ENCODE results near the gene PARD3. TPM values are rescaled to one million over a fixed set of nuclear protein-coding genes. Genes with fewer than 3 reads are reported as not detected.

Gene PARD3
- total and polyA plus RNA-seq, 4 experiments from 2014 or later, result 0.13 to 0.25 TPM; not detected in 2

DNA sequence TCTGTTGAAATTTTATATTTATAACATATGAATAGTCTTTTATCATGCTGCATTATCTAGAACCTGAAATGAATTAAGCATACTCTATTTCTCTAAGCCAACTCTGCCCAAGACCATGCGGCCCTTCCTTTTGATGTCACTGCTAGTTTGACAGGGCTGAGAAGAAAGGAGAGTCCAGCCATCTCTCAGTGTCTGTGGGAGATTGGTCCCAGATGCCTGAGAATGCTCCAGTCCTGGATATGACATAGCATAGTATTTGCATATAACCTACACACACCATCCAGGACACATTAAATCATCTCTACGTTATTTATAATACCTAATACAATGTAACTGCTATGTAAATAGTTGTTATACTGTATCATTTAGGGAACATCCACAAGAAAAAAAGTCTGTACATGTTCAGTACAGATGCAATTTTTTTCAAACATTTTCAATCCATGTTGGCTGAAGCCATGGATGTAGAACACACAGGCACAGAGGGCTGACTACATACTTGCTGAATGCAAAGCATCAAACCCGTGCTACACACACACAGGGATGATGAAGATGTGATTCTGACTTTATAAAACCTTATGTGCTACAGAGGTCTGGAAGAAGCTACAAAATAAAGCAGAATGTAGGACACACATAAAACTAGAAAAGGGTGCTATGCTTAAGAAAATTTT is 315.4 kb downstream of the PARD3 start:
- Histone ChIP-seq H3K27me3 (ENCODE audit: insufficient read depth, low read length) (no peaks in the 10 kb centered on the region), H3K4me3 (ENCODE audit: low read length in 2 of 2) (no peak overlapping the region), H3K4me1 (ENCODE audit: insufficient read depth, low read length) (no peaks in the 10 kb centered on the region), H3K36me3 (ENCODE audit: insufficient read depth, low read length) (no peaks in the 10 kb centered on the region), H3K27ac (ENCODE audit: low read depth, low read length) (no peak overlapping the region), H3K9me3 (ENCODE audit: control insufficient read depth in 1 of 2, low read length in 2 of 2) (no peaks in the 10 kb centered on the region)
- intact Hi-C loops (cut with micrococcal nuclease), result no loop called here
- Mint-ChIP-seq H3K4me3 (no peak overlapping the region), H3K27me3 (peaks cover 2% of the 10 kb centered on the region in 2 donors), H3K36me3 (no peaks in the 10 kb centered on the region), H3K4me1 (no peaks in the 10 kb centered on the region), H3K9me3 (peaks cover 0 to 2% (median 0%) of the 10 kb centered on the region in 8 donors), H3K27ac (no peak overlapping the region)
- ChIA-PET CTCF (ENCODE audit: partially characterized antibody) (no interaction called here), POLR2A (ENCODE audit: partially characterized antibody) (no interaction called here)
- no peak for DNase-seq

DNA sequence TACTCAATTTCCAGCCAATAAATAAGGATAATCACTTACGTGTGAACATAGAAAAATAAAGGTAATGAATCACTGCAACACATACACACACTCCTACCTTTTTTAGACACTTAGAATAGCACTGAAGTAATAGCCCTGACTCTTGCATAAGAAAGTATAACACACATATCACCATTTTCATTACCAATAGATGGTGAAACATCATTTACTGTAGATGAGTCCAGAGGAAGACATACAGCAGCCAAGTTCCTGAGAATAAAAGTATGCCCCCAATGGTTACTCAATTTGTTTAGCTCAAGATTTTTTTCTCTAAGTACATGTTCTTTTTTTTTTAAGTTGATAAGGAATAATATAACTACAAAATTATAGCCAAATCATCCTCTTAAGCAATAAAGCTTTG is 316.3 kb downstream of the PARD3 start:
- H3K4me3 ChIP-seq (ENCODE audit: low read length in 2 of 2), result no peak overlapping the region
- CTCF ChIA-PET (ENCODE audit: partially characterized antibody), result no interaction called here

DNA sequence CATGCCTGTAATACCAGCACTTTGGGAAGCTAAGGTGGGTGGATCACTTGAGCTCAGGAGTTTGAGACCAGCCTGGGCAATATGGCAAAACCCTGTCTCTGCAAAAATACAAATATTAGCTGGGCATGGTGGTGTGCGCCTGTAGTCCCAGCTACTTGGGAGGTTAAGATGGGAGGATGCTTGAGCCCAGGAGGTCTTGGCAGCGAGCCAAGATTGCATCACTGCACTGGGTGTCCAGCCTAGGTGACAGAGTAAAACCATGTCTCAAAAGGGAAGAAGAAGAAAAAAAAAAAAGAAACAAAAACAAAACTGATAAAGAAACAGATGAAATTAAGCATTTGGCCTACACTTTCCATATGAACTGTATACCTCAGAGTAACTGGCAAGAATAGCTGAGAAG is 319.2 kb downstream of the PARD3 start:
- CTCF ChIA-PET (ENCODE audit: partially characterized antibody), result no interaction called here
- Histone ChIP-seq H3K27me3 (ENCODE audit: insufficient read depth, low read length) (no peaks in the 10 kb centered on the region), H3K4me3 (ENCODE audit: low read length in 2 of 2) (no peak overlapping the region), H3K36me3 (ENCODE audit: insufficient read depth, low read length) (no peaks in the 10 kb centered on the region), H3K9me3 (ENCODE audit: control insufficient read depth in 1 of 2, low read length in 2 of 2) (no peaks in the 10 kb centered on the region), H3K4me1 (ENCODE audit: insufficient read depth, low read length) (no peaks in the 10 kb centered on the region), H3K27ac (ENCODE audit: low read depth, low read length) (no peak overlapping the region)
- Mint-ChIP-seq H3K27me3 (peaks cover 0 to 4% of the 10 kb centered on the region in 2 donors), H3K9me3 (peaks cover 0 to 4% (median 0%) of the 10 kb centered on the region in 8 donors), H3K4me1 (no peaks in the 10 kb centered on the region), H3K4me3 (no peak overlapping the region), H3K27ac (no peak overlapping the region), H3K36me3 (no peaks in the 10 kb centered on the region)
- POLR2A ChIA-PET (ENCODE audit: partially characterized antibody), result interaction anchor here (0.5 kb wide), 1 partner anchor 62 kb away, joined by 3 read pairs; no protein-coding TSS in a partner anchor
- intact Hi-C loops (cut with micrococcal nuclease), result no loop called here
- no peak for DNase-seq

More for the DNA sequence above, 316.3 kb downstream of the PARD3 start:
- DNase-seq, result no peak
- Histone ChIP-seq H3K27me3 (ENCODE audit: insufficient read depth, low read length) (no peaks in the 10 kb centered on the region), H3K9me3 (ENCODE audit: control insufficient read depth in 1 of 2, low read length in 2 of 2) (no peaks in the 10 kb centered on the region), H3K36me3 (ENCODE audit: insufficient read depth, low read length) (no peaks in the 10 kb centered on the region), H3K27ac (ENCODE audit: low read depth, low read length) (no peak overlapping the region), H3K4me1 (ENCODE audit: insufficient read depth, low read length) (no peaks in the 10 kb centered on the region)
- Mint-ChIP-seq H3K4me1 (no peaks in the 10 kb centered on the region), H3K4me3 (no peak overlapping the region), H3K27me3 (peaks cover 1 to 2% of the 10 kb centered on the region in 2 donors), H3K36me3 (no peaks in the 10 kb centered on the region), H3K27ac (no peak overlapping the region), H3K9me3 (peaks cover 0 to 3% (median 0%) of the 10 kb centered on the region in 8 donors)
- POLR2A ChIA-PET (ENCODE audit: partially characterized antibody), result no interaction called here
- intact Hi-C loops (cut with micrococcal nuclease), result no loop called here

DNA sequence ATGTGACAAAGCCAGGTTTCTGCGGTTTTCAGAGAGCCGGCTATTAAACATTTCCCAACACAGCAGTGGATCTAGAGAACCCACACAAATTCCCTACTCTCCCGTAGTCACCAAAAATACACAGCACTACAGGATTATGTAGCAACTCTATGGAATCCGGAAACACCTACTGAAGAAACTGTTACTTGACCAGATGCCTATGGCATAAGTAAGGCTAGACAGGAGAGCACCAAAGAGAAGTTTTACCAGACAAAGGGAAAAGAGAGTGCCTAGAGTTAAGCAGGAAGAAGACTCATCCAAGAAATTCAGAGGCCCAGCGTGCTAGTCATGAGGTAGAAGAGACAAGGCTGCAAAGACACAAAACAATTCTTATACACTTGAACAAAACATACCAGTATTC is 321.1 kb downstream of the PARD3 start:
- ChIA-PET CTCF (ENCODE audit: partially characterized antibody) (no interaction called here), POLR2A (ENCODE audit: partially characterized antibody) (no interaction called here)
- no peaks in the 10 kb centered on the region for H3K36me3 Mint-ChIP-seq
- Histone ChIP-seq H3K9me3 (ENCODE audit: control insufficient read depth in 1 of 2, low read length in 2 of 2) (no peaks in the 10 kb centered on the region), H3K27ac (ENCODE audit: low read depth, low read length) (no peak overlapping the region), H3K36me3 (ENCODE audit: insufficient read depth, low read length) (no peaks in the 10 kb centered on the region), H3K27me3 (ENCODE audit: insufficient read depth, low read length) (no peaks in the 10 kb centered on the region), H3K4me3 (ENCODE audit: low read length in 2 of 2) (no peak overlapping the region), H3K4me1 (ENCODE audit: insufficient read depth, low read length) (no peaks in the 10 kb centered on the region)
- no peak for DNase-seq
- no peaks in the 10 kb centered on the region for H3K4me1 Mint-ChIP-seq
- H3K27ac Mint-ChIP-seq, result no peak overlapping the region
- H3K4me3 Mint-ChIP-seq, result no peak overlapping the region
- peaks cover 0 to 4% (median 0%) of the 10 kb centered on the region in 8 donors for H3K9me3 Mint-ChIP-seq
- intact Hi-C loops (cut with micrococcal nuclease), result no loop called here
- H3K27me3 Mint-ChIP-seq, result peaks cover 0 to 4% of the 10 kb centered on the region in 2 donors

DNA sequence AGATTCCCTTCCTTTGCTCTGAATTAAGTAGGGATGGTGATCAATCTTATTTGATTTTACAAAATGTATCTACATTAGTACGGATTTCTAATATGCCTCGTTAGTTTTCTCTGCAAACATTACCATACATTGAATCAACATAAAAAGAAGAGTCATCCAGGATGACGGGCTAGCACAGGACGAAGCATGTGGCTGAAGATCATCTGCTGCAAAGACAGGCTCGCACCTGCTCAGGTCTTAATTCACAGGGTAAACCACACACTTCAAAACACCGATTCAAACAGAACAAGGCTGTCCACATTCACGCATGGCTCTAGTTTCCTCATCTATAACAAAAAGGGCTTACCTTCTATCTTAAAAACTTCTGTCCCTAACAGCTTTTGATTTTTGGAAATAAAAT is 323.0 kb downstream of the PARD3 start:
- Histone ChIP-seq H3K9me3 (ENCODE audit: control insufficient read depth in 1 of 2, low read length in 2 of 2) (no peaks in the 10 kb centered on the region), H3K27me3 (ENCODE audit: insufficient read depth, low read length) (no peaks in the 10 kb centered on the region), H3K4me1 (ENCODE audit: insufficient read depth, low read length) (no peaks in the 10 kb centered on the region), H3K27ac (ENCODE audit: low read depth, low read length) (no peak overlapping the region), H3K36me3 (ENCODE audit: insufficient read depth, low read length) (no peaks in the 10 kb centered on the region), H3K4me3 (ENCODE audit: low read length in 2 of 2) (no peak overlapping the region)
- Mint-ChIP-seq H3K36me3 (no peaks in the 10 kb centered on the region), H3K4me3 (no peak overlapping the region), H3K9me3 (peaks cover 0 to 4% (median 0%) of the 10 kb centered on the region in 8 donors), H3K27ac (no peak overlapping the region), H3K27me3 (peaks cover 0 to 4% of the 10 kb centered on the region in 2 donors), H3K4me1 (no peaks in the 10 kb centered on the region)
- CTCF ChIA-PET (ENCODE audit: partially characterized antibody), result no interaction called here
- intact Hi-C loops (cut with micrococcal nuclease), result no loop called here
- POLR2A ChIA-PET (ENCODE audit: partially characterized antibody), result no interaction called here
- DNase-seq, result no peak

DNA sequence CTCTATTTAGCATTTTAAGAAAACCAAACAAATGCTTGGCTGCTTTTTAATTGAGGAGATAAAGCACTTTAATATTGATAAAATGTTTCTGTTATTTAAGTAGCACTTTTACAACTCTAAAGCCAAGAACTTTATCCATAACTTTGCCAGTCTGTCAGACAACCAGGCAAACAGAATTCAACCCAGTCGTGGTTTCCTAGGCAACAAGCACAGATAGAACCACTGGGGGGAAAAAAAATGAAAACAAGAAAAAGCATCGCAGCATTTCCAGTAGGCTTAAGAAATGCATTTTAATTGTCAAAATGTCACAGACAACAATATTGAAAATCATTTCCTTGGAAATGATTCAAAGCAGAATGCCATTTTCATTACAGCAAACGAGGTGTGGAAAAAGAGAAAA is 323.4 kb downstream of the PARD3 start:
- Histone ChIP-seq H3K27ac (ENCODE audit: low read depth, low read length) (no peak overlapping the region), H3K36me3 (ENCODE audit: insufficient read depth, low read length) (no peaks in the 10 kb centered on the region), H3K4me3 (ENCODE audit: low read length in 2 of 2) (no peak overlapping the region), H3K4me1 (ENCODE audit: insufficient read depth, low read length) (no peaks in the 10 kb centered on the region), H3K9me3 (ENCODE audit: control insufficient read depth in 1 of 2, low read length in 2 of 2) (no peaks in the 10 kb centered on the region), H3K27me3 (ENCODE audit: insufficient read depth, low read length) (no peaks in the 10 kb centered on the region)
- H3K36me3 Mint-ChIP-seq, result no peaks in the 10 kb centered on the region
- peaks cover 0 to 4% of the 10 kb centered on the region in 2 donors for H3K27me3 Mint-ChIP-seq
- ChIA-PET CTCF (ENCODE audit: partially characterized antibody) (no interaction called here), POLR2A (ENCODE audit: partially characterized antibody) (no interaction called here)
- no peaks in the 10 kb centered on the region for H3K4me1 Mint-ChIP-seq
- H3K4me3 Mint-ChIP-seq, result no peak overlapping the region
- intact Hi-C loops (cut with micrococcal nuclease), result no loop called here
- no peak overlapping the region for H3K27ac Mint-ChIP-seq
- DNase-seq, result no peak
- H3K9me3 Mint-ChIP-seq, result peaks cover 0 to 4% (median 0%) of the 10 kb centered on the region in 8 donors

DNA sequence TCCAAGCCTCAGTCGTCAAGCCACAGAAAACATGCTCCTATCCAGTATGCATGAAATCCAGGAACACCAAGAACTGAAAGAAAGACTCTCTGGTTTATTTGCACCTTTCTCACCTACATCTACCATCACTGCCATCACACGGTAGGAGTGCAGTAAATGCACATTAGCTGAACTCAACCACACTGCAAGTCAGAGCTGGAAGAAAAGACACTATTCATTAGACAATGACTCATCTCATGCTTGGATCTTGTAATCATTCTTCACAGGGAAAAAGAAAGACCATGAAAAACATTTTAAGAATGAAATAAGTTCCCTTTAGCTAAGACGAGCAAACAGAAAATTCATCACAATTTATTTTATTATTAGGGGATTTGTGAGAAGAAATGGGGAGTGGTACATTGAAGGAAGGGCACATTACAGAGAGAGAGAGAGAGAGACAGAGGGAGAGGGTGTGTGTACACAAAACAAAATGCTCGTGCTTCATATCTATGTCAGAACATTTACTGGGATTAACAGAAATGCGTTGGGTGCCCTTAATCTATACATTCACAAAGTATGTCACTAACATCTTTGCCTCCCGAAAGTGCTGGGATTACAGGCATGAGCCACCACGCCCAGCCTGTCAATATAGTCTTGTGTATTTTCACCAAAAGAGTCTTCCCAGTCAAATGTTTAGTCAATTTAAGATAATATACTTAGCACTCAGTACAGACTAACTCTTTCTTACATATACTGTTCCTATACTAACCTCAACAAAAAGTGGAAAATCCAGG is 324.9 kb downstream of the PARD3 start:
- H3K27ac Mint-ChIP-seq, result no peak overlapping the region
- CTCF ChIA-PET (ENCODE audit: partially characterized antibody), result no interaction called here

More for the DNA sequence above, 324.9 kb downstream of the PARD3 start:
- H3K4me3 Mint-ChIP-seq, result no peak overlapping the region
- no peaks in the 10 kb centered on the region for H3K4me1 Mint-ChIP-seq
- Histone ChIP-seq H3K4me3 (ENCODE audit: low read length in 2 of 2) (no peak overlapping the region), H3K27ac (ENCODE audit: low read depth, low read length) (no peak overlapping the region), H3K9me3 (ENCODE audit: control insufficient read depth in 1 of 2, low read length in 2 of 2) (no peaks in the 10 kb centered on the region), H3K36me3 (ENCODE audit: insufficient read depth, low read length) (no peaks in the 10 kb centered on the region), H3K27me3 (ENCODE audit: insufficient read depth, low read length) (no peaks in the 10 kb centered on the region), H3K4me1 (ENCODE audit: insufficient read depth, low read length) (no peaks in the 10 kb centered on the region)
- peaks cover 0 to 4% (median 0%) of the 10 kb centered on the region in 8 donors for H3K9me3 Mint-ChIP-seq
- intact Hi-C loops (cut with micrococcal nuclease), result no loop called here
- no peaks in the 10 kb centered on the region for H3K36me3 Mint-ChIP-seq
- peaks cover 0 to 4% of the 10 kb centered on the region in 2 donors for H3K27me3 Mint-ChIP-seq
- POLR2A ChIA-PET (ENCODE audit: partially characterized antibody), result no interaction called here
- no peak for DNase-seq

Data from CD4-positive, alpha-beta memory T cell (primary cell).